Stimulated activated CD8-positive, alpha-beta memory T cell treated with anti-CD3 and anti-CD28 coated beads, Interleukin-12 subunit alpha, Interleukin-12 subunit beta, amount 100 ng/mL, for 4 hours (primary cell): Measurements from ENCODE around the gene UHMK1.
"Not testable (repeated sequence)": the region's sequence is repeated elsewhere in the genome, so short reads cannot be mapped to it uniquely, and the experiment has no call there.

Experiments used
- DNase-seq: peaks from one replicate; pipeline ENCODE4 v3.0.0-alpha.2; 2020; ENCODE audit warnings: low read depth

Gene UHMK1, protein sequence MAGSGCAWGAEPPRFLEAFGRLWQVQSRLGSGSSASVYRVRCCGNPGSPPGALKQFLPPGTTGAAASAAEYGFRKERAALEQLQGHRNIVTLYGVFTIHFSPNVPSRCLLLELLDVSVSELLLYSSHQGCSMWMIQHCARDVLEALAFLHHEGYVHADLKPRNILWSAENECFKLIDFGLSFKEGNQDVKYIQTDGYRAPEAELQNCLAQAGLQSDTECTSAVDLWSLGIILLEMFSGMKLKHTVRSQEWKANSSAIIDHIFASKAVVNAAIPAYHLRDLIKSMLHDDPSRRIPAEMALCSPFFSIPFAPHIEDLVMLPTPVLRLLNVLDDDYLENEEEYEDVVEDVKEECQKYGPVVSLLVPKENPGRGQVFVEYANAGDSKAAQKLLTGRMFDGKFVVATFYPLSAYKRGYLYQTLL

DNA sequence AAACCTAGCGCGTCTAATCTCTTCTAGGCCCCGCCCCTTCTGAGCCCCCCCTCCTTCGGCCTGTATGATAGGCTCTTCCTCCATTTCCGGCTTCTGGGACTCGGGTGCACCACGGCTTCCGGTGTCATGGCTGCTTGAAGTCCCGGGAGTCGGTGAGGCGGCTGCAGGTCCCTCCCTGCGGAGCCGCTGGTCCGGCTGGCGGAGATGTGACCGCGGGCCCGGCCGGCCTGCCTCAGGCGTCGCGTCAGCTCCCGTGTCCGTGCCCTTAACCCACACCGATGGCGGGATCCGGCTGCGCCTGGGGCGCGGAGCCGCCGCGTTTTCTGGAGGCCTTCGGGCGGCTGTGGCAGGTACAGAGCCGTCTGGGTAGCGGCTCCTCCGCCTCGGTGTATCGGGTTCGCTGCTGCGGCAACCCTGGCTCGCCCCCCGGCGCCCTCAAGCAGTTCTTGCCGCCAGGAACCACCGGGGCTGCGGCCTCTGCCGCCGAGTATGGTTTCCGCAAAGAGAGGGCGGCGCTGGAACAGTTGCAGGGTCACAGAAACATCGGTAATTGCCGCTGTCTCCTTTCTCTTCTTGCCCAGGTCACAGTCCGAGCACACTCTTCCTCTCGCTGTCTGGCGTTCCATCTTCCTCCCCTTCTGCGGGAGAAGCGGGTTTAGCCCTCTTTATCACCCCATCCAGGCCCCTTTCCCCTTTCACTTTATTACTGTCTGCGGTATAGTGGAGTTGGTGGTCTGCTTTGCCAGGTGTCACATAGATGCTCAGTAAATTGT is at the start of gene UHMK1:
TSS of gene UHMK1 (plus strand) at position 96 of the 773 bp plus-strand sequence. CDS start at position 279, 183 bp downstream.
- peak; percentile 80 for DNase-seq

DNA sequence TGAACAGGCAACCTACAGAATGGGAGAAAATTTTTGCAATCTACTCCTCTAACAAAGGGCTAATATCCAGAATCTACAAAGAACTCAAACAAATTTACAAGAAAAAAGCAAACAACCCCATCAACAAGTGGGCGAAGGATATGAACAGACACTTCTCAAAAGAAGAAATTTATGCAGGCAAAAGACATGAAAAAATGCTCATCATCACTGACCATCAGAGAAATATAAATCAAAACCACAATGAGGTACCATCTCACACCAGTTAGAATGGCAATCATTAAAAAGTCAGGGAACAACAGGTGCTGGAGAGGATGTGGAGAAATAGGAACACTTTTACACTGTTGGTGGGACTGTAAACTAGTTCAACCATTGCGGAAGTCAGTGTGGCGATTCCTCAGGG is 43.3 kb upstream of the UHMK1 start:
- not testable (repeated sequence) for DNase-seq

DNA sequence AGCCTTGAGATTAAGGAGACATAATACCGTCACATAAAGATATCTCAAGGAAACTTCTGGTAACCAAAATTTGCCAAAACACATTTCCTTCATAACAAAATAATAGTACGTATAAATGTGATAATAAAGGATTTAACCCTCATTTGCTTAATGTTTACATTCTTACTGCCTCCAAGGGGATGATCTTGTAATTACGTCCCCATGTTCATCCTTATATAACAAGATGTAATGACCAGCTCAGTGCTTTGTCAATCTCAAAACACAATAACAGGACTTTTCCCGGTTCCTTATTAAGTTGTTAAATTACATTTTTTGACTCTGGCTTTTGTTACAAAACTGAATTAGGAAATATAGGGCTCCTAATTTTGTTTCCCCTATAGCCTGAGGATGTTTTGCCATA is 41.3 kb upstream of the UHMK1 start:
- DNase-seq = no peak

DNA sequence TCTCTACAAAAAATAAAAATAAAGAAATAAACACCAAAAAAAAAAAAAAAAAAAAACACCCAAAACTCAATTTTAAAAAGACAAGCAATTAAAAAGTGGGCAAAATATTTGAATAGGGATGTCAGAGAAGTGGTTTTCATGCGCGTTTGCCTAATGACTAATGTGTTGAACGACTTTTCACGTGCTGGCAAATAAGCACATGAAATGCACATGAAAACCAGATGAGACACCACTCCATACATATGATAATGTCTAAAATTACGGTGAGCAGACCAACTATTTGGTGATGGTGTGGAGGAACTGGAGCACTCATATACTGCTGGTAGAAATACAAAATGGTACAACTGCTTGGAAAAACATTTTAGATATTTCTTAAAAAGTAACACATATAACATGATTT is 39.4 kb upstream of the UHMK1 start:
- no peak for DNase-seq

DNA sequence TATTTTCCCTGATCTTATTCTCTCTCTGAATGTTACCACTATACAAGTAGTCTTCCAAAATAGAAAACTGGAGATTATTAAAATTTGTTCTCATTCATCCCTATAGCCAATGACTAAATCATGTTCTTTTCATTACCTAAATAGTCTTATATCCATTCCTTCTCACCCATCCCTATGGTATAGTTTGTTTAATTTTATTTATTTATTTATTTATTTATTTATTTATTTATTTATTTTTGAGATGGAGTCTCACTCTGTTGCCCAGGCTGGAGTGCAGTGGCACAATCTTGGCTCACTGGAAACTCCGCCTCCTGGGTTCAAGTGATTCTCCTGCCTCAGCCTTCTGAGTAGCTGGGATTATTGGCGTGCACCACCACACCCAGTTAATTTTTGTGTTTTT is 35.2 kb upstream of the UHMK1 start:
- not testable (repeated sequence) for DNase-seq

DNA sequence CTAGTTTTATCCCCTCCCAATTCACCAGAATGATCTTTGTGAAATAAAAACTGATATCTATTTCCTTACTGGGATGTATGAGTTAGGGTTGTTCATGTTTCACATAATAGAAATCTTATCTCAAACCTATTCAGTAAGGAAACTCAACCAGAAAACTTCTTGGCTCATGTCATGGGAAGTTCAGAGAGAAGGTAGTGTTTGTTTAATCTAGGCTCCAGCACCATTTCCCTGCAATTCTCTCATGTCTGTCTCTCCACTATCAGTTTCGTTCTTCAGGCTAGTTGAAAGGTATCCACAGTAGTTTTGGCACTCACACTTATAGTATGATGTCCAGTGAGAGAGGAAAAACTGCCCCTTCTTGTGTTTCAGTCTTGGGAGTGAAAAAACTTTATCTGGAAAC is 34.6 kb upstream of the UHMK1 start:
- no peak for DNase-seq

DNA sequence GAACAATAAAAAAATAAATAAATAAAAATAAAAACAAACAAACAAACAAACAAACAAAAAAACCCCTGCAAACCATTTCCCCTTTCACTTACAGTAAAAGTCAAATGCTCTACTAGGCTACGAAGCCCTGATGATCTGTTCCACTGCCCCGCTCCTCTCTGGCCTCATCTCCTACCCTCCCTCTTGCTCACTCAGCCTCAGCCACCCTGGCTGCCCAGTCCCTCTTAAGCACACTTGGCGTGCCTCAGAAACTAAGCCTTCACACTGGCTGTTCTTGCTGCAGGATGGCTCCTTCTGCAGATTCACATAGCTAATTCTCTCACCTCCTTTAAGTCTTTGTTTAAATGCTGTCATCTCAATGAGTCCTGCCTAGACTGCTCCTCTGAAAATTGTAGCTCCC is 30.8 kb upstream of the UHMK1 start:
- no peak for DNase-seq

DNA sequence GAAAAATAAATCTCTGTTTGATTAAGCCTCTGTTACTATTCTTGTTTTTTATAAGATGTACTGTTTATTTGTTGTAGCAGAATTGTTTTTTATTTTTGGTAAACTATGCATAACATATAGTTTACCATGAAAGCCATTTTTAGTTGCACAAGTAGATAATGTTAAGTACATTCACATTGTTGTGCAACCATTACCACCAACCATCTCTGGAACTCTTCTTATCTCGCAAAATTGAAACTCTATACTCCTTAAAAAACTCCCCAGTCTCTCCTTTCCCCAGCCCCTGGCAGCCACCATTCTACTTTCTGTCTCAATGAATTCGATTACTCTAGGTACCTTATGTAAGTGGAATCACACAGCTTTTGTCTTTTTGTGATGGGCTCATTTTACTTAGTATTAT is 27.4 kb upstream of the UHMK1 start:
- DNase-seq = no peak

DNA sequence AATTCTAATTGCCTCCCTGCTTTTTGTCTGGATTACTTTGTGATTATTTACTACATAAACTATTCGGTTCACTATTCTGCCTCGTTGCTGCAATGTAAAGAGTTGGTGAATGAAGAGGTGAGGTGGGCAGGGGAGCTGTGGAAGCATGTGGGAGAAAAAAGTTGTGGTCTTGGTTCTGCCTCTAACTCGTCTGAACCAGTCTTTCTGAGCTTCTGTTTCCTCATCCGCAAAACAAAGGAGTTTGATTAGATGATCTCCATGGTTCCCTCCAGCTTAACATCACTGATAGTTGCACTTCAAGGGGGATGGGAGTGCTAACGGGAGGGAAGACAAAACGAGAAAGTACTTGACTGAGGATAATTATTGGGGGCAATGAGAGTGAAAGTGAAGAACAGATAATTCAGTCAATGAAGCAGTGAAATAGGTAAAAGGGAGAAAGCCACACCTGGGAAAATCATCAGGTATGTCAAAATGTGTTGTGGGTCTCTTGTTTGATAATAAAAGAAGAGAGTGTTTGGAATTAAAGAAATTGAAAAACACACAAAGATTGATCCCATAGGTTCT is 26.2 kb upstream of the UHMK1 start:
- DNase-seq = no peak

DNA sequence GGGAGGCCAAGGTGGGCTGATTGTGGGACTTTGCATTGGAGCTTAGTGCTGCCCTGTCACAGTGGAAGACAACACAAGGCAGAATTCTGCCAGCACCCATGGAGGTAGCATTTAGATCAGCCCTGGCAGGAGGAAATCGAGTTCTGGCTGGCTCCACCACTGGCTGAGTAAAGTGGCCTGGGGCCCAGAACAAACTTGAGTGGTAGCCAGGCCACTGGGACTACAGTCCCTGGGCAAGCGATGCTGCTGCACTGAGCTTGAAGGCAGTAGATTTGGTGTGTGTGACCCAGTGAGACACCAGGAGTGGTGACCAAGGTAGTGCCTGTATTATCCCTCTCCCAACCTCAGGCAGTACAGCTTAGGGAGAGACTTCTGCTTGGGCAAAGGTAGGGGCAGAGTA is 22.5 kb upstream of the UHMK1 start:
- DNase-seq = no peak

DNA sequence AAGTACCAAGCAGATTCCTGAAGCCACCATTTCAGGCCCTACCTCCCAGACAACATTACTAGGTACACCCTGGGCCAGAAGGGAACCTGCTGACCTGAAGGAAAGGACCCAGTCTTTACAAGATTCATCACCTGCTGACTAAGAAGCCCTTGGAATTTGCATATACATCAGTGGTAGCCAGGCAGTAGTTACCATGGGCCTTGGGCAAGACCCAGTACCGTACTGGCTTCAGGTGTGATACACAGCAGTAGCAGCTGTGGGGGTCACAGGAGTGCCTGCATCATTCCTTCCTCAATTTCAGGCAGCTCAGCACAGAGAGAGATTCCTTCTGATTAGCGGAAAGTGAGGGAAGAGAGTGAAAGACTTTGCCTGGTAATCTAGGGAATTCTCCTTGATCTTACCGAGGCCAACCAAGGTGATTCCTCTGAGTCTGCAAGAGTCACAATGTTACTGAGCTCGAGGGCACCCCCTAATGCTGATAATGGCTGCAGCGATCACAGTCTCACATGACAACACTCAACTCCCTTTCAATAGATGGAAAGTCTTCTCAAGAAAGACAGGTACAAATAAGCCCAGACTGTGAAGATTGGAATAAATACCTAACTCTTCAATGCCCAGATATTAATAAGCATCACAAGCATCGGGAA is 22.0 kb upstream of the UHMK1 start:
- DNase-seq = no peak

DNA sequence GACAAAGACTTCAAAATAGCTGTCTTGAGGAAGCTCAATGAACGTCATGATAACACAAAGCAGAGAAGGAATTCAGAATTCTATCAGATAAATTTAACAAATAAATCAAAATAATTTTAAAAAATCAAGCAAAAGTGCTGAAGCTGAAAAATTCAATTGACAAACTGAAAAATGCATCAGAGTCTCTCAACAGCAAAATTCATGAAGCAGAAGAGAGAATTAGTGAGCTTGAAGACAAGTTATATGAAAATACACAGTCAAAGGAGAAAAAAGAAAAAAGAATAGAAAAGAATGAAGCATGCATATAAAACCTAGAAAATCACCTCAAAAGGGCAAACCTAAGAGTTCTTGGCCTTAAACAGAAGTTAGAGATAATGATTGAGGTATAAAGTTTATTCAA is 21.0 kb upstream of the UHMK1 start:
- no peak for DNase-seq

DNA sequence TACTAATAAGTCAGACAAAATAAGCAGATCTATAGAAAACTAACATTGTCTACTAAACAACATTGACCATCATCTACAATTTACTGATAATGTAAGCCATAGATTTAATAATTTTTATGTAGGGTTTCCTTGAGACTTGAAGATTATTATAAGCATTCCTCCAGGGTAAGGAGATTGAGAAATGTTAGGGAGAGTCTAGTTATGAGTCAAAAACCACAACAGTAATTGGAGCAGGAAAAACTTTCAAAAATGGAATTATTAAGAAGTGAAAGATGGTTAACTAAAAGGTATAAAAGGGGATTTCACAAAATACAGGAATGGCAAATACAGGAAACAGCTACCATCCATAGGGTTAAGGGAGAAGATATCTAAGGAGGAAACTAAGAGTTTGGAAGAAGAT is 12.4 kb upstream of the UHMK1 start:
- no peak for DNase-seq

DNA sequence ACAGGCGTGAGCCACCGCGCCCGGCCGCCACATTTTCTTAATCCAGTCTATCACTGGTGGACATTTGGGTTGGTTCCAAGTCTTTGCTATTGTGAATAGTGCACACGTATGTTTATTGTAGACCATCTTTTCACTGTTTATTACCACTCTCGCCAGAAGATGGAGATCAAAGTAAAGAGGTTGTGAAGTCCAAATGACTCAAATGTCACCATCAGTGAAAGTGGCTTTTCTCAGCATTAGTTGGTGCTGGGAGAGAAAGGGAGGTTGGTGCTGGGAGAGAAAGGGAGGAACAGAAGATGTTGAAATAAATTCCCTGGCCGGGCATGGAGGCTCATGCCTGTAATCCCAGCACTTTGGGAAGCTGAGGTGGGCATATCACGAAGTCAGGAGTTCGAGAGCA is 10.4 kb upstream of the UHMK1 start:
- DNase-seq = no peak

DNA sequence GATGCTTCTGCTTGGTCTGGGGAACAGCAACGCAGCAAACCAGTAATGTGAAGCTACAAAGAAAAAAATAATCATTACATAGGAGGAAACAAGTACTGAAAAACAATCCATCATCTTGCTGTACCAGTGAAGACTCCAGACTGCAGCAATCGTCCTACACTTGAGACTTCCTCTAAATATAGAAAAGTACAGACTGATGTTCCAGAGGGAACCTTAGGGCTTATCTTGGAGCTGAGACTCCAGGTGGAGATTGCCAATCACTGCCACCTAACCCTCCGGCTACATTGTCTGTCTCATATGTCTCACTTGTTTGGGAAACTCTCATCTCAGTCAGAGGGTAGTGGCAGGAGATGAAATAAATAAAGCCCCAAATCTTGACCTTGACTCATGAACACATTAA is 9.4 kb upstream of the UHMK1 start:
- no peak for DNase-seq

DNA sequence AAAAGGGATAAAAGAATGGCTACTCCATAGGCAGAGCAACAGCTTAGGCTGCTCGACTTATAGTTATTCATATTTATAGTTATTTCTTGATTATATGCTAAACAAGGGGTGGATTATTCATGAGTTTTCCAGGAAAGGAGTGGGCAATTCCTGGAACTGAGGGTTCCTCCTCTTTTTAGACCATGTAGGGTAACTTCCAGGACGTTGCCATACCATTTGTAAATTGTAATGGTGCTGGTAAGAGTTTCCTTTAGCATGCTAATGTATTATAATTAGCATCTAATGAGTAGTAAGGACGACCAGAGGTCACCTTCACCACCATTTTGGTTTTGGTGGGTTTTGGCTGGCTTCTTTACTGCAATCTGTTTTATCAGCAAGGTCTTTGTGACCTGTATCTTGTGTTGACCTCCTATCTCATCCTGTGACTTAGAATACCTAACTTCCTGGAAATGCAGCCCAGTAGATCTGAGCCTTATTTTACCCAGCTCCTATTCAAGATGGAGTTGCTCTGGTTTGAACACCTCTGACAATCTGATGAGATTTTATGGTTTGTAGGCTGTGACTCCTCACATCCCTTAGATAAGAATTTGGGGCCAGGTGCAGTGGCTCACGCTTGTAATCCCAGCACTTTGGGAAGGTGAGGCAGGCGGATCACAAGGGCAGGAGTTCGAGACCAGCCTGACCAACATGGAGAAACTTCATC is 1.9 kb upstream of the UHMK1 start:
- not testable (repeated sequence) for DNase-seq

DNA sequence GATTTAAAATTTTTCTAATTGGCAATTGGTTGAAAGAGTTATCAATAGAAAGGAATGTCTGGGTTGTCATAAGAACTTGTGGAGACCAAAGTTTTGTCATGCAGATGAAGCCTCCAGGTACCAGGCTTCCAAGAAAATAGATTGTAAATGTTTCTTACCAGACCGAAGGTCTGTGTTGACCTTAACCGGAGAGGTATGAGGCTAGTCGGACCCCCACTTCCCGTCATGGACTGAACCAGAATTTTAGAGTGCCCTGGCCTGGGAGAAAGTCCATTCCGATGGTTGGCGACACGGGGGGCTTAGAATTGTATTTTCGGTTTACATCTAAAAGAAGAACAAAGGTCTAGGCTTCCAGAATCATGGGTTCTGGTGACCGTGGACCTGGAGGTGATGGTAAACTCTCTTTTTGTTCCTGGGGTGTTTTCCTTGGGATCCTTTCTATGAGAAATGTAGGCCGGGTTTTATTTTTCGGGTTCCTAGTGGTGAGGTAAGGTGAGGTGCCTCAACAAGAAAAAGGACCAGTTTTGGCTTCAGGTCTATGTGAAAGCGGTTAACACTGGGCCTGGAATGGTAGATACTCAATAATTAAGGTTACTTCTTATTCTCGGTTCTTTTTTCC is 405 bp upstream of the UHMK1 start:
- no peak for DNase-seq

DNA sequence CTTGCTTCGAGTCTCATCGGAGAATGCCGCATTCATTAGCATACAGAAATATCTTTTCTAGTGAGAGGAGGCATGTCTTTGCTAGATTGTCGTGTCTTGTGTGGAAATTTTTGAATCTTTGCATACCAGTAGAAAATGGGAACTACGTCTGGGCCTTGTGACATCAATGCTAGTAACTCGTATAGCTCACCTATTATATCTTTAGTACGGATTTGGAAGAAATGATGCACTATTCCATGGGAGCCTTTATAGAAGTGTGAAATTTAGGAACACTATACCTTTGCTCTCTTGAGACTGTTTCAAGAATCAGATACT is 835 bp downstream of the UHMK1 start:
- no peak for DNase-seq

DNA sequence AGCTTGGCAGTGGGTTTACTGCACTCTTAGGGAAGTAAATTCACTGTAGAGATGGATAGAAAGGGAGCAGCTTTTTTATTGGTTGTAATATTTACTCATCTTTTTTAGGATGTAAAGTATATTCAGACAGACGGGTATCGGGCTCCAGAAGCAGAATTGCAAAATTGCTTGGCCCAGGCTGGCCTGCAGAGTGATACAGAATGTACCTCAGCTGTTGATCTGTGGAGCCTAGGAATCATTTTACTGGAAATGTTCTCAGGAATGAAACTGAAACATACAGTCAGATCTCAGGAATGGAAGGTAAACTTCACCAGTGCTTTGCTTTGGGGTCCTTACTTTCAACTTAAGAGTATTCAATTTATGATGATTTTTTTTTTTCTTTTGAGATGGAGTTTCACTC is 3.2 kb downstream of the UHMK1 start:
- DNase-seq = no peak

DNA sequence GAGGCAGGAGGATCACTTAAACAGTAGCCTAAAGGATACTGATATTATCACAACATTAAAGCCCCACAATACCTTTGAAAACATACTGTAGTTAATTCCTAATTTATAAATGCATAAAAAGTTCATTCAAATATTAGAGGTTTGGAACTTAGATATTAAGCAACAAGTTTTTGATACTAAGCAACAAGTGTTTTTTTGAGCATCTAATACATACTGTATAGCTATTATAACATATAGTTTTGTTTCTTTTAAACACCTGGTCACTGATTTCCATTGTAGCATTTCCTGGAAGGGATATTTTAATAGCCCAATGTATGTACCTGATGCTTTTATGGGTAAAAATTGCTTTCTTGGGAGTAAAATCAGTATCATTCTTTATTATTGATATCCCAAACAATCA is 4.5 kb downstream of the UHMK1 start:
- no peak for DNase-seq

DNA sequence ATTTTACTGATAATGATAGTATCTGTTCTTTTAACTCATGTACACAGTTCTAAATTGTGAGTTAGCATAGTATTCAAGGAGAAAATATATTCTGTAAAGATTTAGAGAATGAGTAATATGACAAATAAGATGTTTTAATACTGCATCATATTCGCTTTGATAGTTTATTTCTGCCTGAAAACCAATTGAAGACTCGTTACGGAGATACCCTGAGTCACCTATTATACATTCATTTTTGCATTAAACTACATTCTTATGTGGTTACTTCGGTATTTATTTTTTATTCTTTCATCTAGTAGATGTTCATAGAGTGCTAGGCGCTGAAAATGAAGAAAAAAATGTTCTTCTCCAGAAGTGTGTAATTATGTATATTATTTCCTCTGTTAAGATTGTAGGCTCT is 5.3 kb downstream of the UHMK1 start:
- DNase-seq = no peak

DNA sequence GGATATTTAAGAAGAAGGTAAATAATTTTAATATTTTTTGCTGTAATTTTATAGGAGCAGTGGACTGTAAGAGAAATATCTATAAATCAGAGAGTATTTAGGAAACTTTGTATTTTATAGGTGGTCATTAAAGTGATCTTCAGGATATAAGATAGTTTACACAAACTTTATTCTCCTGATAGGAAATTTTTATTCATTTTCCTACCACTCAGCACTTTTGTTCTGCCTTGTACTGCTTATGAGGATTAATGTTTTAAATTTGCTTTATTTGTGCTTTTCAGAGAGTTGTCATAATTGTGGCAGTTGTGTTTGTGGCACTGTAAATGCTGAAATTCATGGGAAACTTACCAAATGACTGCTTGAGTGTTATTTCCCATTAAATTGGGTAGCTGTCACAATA is 29.7 kb downstream of the UHMK1 start:
- no peak for DNase-seq
